Sigmoid colon (tissue), 7 donors: ENCODE data around the gene IL33. TPM values are rescaled to one million over a fixed set of nuclear protein-coding genes. Genes with fewer than 3 reads are reported as not detected.
A peak's percentile ranks its signal among the peaks of the same experiment; 100 is the strongest.

Source experiments
- DNase-seq: peaks from one replicate; pipeline ENCODE4 v3.0.0-alpha.2; 2019
- H3K27ac ChIP-seq, 4 donors: fragments of 200-600 bp; sonication (generic); one replicate each; pipeline ENCODE4 v1.5.1; 2016 to 2019; ENCODE audit warnings: mild to moderate bottlenecking in 1 of 4
- H3K27me3 ChIP-seq, 3 donors: fragments of 200-600 bp; sonication (generic); one replicate each; pipeline ENCODE4 v1.5.1; 2019; ENCODE audit warnings: mild to moderate bottlenecking in 1 of 3
- H3K36me3 ChIP-seq, 4 donors: fragments of 200-600 bp; sonication (generic); one replicate each; pipeline ENCODE4 v1.5.1; 2016 to 2019
- H3K4me1 ChIP-seq, 4 donors: fragments of 200-600 bp; sonication (generic); one replicate each; pipeline ENCODE4 v1.5.1; 2017 to 2019
- H3K4me3 ChIP-seq, 4 donors: fragments of 200-600 bp; sonication (generic); one replicate each; pipeline ENCODE4 v1.5.1; 2017 to 2019; ENCODE audit warnings: mild to moderate bottlenecking in 2 of 4, moderate library complexity in 1 of 4
- H3K9me3 ChIP-seq, 4 donors: fragments of 200-600 bp in 3 of 4; sonication (generic) in 3 of 4; one replicate each; pipeline versions ENCODE4 v1.5.1 to v1.6.1; 2013 to 2019
- EP300 ChIP-seq, 4 donors: sonication (generic); formaldehyde crosslinking; IDR thresholded peaks; one replicate each; pipeline ENCODE4 v1.6.1; 2017; ENCODE audit warnings: antibody characterized with exemption in 4 of 4
- POLR2A ChIP-seq, 2 donors: fragments of 450-650 bp; IDR thresholded peaks; one replicate each; pipeline ENCODE4 v1.6.1; 2016; ENCODE audit warnings: antibody characterized with exemption in 2 of 2, mild to moderate bottlenecking in 2 of 2, moderate library complexity in 2 of 2
- POLR2AphosphoS5 ChIP-seq, 4 donors: sonication (generic); formaldehyde crosslinking; IDR thresholded peaks; one replicate each; pipeline ENCODE4 v1.6.1; 2017; ENCODE audit warnings: antibody characterized with exemption in 4 of 4
- WGBS, 2 donors: extraction: QIAGEN DNeasy Blood & Tissue Kit; methylation state at CpG; one replicate each; pipeline ENCODE4 v1.1.7; 2013; 5-methylcytosine and 5-hydroxymethylcytosine counted together
- intact Hi-C: fragments of 100-400 bp; cut with DNase I; formaldehyde crosslinking; loops from one replicate; pipeline ENCODE4 v1.15.1; 2023
- polyA plus RNA-seq, 3 donors: library from polyadenylated mRNA; stranded (reverse); fragments of 200-250 nt; gene quantifications; one replicate each; pipeline ENCODE4 v1.2.3, GENCODE V29; 2013
- total RNA-seq, 4 donors: library from RNA; depleted of rRNA; stranded (reverse); fragments of >200 nt; gene quantifications; one replicate each; pipeline ENCODE4 v1.1.0, GENCODE V29; 2016
- TF ChIP-seq, protein P1 (sequence below), 4 experiments: fragments of 450-650 bp in 3 of 4; fragments of 200-600 bp in 1 of 4; IDR thresholded peaks; one replicate each; pipeline ENCODE4 v1.5.1; 2016 to 2019; ENCODE audit warnings: antibody characterized with exemption in 4 of 4, mild to moderate bottlenecking in 3 of 4, moderate library complexity in 2 of 4
- donor health status: healthy with polysubstance abuse.
- donor health status: Bipolar disorder and iron deficiency.
- donor health status: healthy.

Gene IL33
- total and polyA plus RNA-seq, 7 donors, result 1.6 to 73.2 (median 33.5) TPM

- Histone ChIP-seq H3K27me3 (no peaks in the 10 kb centered on the region), H3K27ac (peak overlapping the region; percentile 73 to 87 (median 78)), H3K4me3 (peak overlapping the region; percentile 21 to 51 (median 42)), H3K4me1 (peaks cover 0 to 44% (median 40%) of the 10 kb centered on the region in 4 donors), H3K9me3 (no peaks in the 10 kb centered on the region), H3K36me3 (no peaks in the 10 kb centered on the region)
- DNase-seq, result no peak
- TF ChIP-seq, protein P1, sequence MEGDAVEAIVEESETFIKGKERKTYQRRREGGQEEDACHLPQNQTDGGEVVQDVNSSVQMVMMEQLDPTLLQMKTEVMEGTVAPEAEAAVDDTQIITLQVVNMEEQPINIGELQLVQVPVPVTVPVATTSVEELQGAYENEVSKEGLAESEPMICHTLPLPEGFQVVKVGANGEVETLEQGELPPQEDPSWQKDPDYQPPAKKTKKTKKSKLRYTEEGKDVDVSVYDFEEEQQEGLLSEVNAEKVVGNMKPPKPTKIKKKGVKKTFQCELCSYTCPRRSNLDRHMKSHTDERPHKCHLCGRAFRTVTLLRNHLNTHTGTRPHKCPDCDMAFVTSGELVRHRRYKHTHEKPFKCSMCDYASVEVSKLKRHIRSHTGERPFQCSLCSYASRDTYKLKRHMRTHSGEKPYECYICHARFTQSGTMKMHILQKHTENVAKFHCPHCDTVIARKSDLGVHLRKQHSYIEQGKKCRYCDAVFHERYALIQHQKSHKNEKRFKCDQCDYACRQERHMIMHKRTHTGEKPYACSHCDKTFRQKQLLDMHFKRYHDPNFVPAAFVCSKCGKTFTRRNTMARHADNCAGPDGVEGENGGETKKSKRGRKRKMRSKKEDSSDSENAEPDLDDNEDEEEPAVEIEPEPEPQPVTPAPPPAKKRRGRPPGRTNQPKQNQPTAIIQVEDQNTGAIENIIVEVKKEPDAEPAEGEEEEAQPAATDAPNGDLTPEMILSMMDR (IDR thresholded peaks at IDR 0.05), result no peak
- TF ChIP-seq POLR2A (IDR thresholded peaks at IDR 0.05) (no peak), POLR2AphosphoS5 (IDR thresholded peaks at IDR 0.05) (no peak), EP300 (IDR thresholded peaks at IDR 0.05) (no peak)
- intact Hi-C loops, result loop anchor here (5.0 kb wide), 2 partner anchors 55 to 210 kb away; a partner anchor contains a TSS
- 83 to 86% methylated on average over 1 of the region's 1 CpG for WGBS, 2 donors
Measured at GRCh38 chr9:6216951-6217350, 1.3 kb downstream of the IL33 start.

- intact Hi-C loops, result loop anchor here (5.0 kb wide), 2 partner anchors 54 to 211 kb away; a partner anchor contains a TSS
- H3K4me3 ChIP-seq, result peak overlapping the region; percentile 3 to 51 (median 42)
- H3K9me3 ChIP-seq, result no peaks in the 10 kb centered on the region
- peaks cover 0 to 55% (median 49%) of the 10 kb centered on the region in 4 donors for H3K4me1 ChIP-seq
- peak overlapping the region; percentile 73 to 87 (median 78) for H3K27ac ChIP-seq
- no peaks in the 10 kb centered on the region for H3K36me3 ChIP-seq
- 35 to 57% methylated on average over 3 of the region's 3 CpGs for WGBS, 2 donors
- peak; percentile 40 for DNase-seq
- peak in 2 of 4 donors; percentile 15 to 40 for TF ChIP-seq POLR2AphosphoS5 (IDR thresholded peaks at IDR 0.05)
- TF ChIP-seq EP300 (IDR thresholded peaks at IDR 0.05), result peak in 1 of 4 donors; percentile 31
- no peak for TF ChIP-seq POLR2A (IDR thresholded peaks at IDR 0.05)
- no peaks in the 10 kb centered on the region for H3K27me3 ChIP-seq
Measured at GRCh38 chr9:6218099-6218502, 2.5 kb downstream of the IL33 start.

DNA sequence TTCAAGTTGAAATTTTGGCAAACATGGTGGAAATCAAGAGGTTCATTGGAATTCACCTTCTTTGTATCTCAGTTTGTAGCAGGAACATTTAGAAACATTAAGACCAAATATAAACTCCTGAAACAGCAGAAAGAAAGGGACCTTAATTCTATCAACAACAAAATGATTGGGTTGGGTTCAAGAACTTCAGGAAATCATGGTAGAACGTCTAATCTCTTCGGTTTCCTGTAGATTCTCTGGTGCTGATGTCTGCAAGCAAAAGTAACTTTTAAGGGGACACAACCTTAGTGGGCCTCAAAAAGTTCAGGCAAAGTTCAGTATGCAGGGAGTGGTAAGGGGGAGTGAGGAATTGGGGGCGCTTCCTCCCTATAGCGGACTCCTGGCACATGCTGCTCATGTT, 3.4 kb downstream of the IL33 start:
- intact Hi-C loops, result loop anchor here (5.0 kb wide), 2 partner anchors 53 to 212 kb away; a partner anchor contains a TSS

GRCh38 chr9:6219981-6220380, 4.4 kb downstream of the IL33 start:
- Histone ChIP-seq H3K4me1 (peaks cover 0 to 61% (median 50%) of the 10 kb centered on the region in 4 donors), H3K36me3 (no peaks in the 10 kb centered on the region), H3K27me3 (no peaks in the 10 kb centered on the region), H3K9me3 (no peaks in the 10 kb centered on the region), H3K27ac (peak overlapping the region; percentile 29 to 87 (median 78)), H3K4me3 (no peak overlapping the region)
- 92 to 94% methylated on average over 2 of the region's 2 CpGs for WGBS, 2 donors
- intact Hi-C loops, result loop anchor here (5.0 to 10.0 kb wide), 3 partner anchors 52 to 465 kb away; a partner anchor contains a TSS
- DNase-seq, result no peak
- TF ChIP-seq, protein P1 (IDR thresholded peaks at IDR 0.05), result no peak
- TF ChIP-seq EP300 (IDR thresholded peaks at IDR 0.05), result no peak
- TF ChIP-seq POLR2A (IDR thresholded peaks at IDR 0.05), result no peak
- TF ChIP-seq POLR2AphosphoS5 (IDR thresholded peaks at IDR 0.05), result no peak

More for the DNA sequence above, 3.4 kb downstream of the IL33 start:
- Histone ChIP-seq H3K36me3 (no peaks in the 10 kb centered on the region), H3K4me1 (peaks cover 0 to 58% (median 52%) of the 10 kb centered on the region in 4 donors), H3K27ac (peak overlapping the region; percentile 29 to 87 (median 78)), H3K9me3 (no peaks in the 10 kb centered on the region), H3K27me3 (no peaks in the 10 kb centered on the region), H3K4me3 (no peak overlapping the region)
- WGBS, 2 donors, result 90 to 93% methylated on average over 4 of the region's 4 CpGs
- TF ChIP-seq POLR2A (IDR thresholded peaks at IDR 0.05) (no peak), POLR2AphosphoS5 (IDR thresholded peaks at IDR 0.05) (no peak), EP300 (IDR thresholded peaks at IDR 0.05) (no peak)
- TF ChIP-seq, protein P1 (IDR thresholded peaks at IDR 0.05), result no peak
- no peak for DNase-seq

DNA sequence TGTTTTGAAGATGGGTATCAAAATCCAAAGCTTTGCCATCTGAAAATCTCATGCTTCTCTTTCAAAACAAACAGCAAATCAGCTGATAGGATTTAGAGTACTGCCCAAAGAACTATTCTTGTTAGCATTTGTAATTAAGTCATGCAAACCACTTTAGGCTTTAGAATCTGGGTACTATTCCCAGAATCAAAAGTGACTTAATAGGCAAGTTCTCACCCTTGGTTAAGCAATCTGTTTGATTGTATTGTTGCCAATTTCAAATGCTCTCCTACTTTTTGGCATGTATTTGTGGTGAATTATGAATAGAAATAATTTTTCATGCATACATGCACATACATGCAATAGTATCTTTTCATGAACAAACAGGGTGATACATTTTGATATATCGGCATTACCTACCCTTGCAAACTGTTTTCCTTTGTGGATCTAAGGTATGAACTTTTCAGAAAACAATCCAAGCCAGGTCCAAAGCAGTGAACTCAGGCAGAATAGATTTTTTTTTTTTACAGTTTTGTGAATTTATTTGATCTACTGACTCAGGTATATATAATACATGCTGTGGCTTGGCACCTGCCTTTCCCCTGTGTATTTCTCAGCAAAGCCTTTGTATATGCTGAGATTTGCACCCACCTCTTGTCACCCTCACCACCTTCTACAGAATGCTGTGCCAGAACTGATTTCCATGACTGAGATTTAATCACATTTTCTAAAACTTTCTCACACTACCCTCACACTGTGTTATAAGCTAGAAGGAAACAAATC, 9.0 kb downstream of the IL33 start:
- intact Hi-C loops, result loop anchor here (10.0 kb wide), 1 partner anchor 460 kb away; no protein-coding TSS in a partner anchor
- Histone ChIP-seq H3K27me3 (no peaks in the 10 kb centered on the region), H3K9me3 (no peaks in the 10 kb centered on the region), H3K36me3 (no peaks in the 10 kb centered on the region), H3K27ac (peak overlapping the region; percentile 35 to 79 (median 60)), H3K4me3 (no peak overlapping the region), H3K4me1 (peaks cover 0 to 71% (median 56%) of the 10 kb centered on the region in 4 donors)
- 98 to 100% methylated on average over 1 of the region's 1 CpG for WGBS, 2 donors
- no peak for DNase-seq
- TF ChIP-seq EP300 (IDR thresholded peaks at IDR 0.05) (no peak), POLR2A (IDR thresholded peaks at IDR 0.05) (no peak), POLR2AphosphoS5 (IDR thresholded peaks at IDR 0.05) (no peak)
- TF ChIP-seq, protein P1 (IDR thresholded peaks at IDR 0.05), result no peak
